HG02852 (cell line): ENCODE measurements around the gene ATP11A.
"Not testable (repeated sequence)": the region's sequence is repeated elsewhere in the genome, so short reads cannot be mapped to it uniquely, and the experiment has no call there.

Experiments
- ATAC-seq: cut with Tn5 transposase; IDR thresholded peaks from one replicate; pipeline ENCODE4 v1.9.1; 2021; ENCODE audit warnings: mild to moderate bottlenecking, moderate library complexity; ENCODE audit not compliant: unreplicated experiment

The ATP11A gene

GRCh38 chr13:112669881-112670499 lies 19.8 kb upstream of the ATP11A start:
- no peak for ATAC-seq

- ATAC-seq = no peak
Measured at GRCh38 chr13:112670864-112671263, 19.0 kb upstream of the ATP11A start.

GRCh38 chr13:112671359-112671758 lies 18.5 kb upstream of the ATP11A start:
- ATAC-seq = no peak

- ATAC-seq = no peak
Measured at GRCh38 chr13:112672651-112673284, 17.1 kb upstream of the ATP11A start.

- no peak for ATAC-seq
Measured at GRCh38 chr13:112674412-112675365, 15.1 kb upstream of the ATP11A start.

GRCh38 chr13:112675366-112675756 lies 14.5 kb upstream of the ATP11A start:
- ATAC-seq = no peak

GRCh38 chr13:112677421-112677962 lies 12.3 kb upstream of the ATP11A start:
- ATAC-seq = not testable (repeated sequence)

- ATAC-seq = no peak
Measured at GRCh38 chr13:112679381-112679780, 10.5 kb upstream of the ATP11A start.

GRCh38 chr13:112679932-112680677 lies 9.7 kb upstream of the ATP11A start:
- ATAC-seq = no peak

- ATAC-seq = no peak
Measured at GRCh38 chr13:112680741-112681360, 9.0 kb upstream of the ATP11A start.

- no peak for ATAC-seq
Measured at GRCh38 chr13:112683581-112683980, 6.3 kb upstream of the ATP11A start.

- no peak for ATAC-seq
Measured at GRCh38 chr13:112684071-112684845, 5.6 kb upstream of the ATP11A start.

- ATAC-seq = not testable (repeated sequence)
Measured at GRCh38 chr13:112685189-112685805, 4.5 kb upstream of the ATP11A start.

- no peak for ATAC-seq
Measured at GRCh38 chr13:112685896-112686295, 3.9 kb upstream of the ATP11A start.

GRCh38 chr13:112686364-112686763 lies 3.5 kb upstream of the ATP11A start:
- ATAC-seq = no peak

- no peak for ATAC-seq
Measured at GRCh38 chr13:112686987-112687386, 2.9 kb upstream of the ATP11A start.

- no peak for ATAC-seq
Measured at GRCh38 chr13:112687836-112688559, 1.8 kb upstream of the ATP11A start.

- ATAC-seq = no peak
Measured at GRCh38 chr13:112688560-112689302, 1.1 kb upstream of the ATP11A start.
